GM21619 (cell line): ENCODE data around the gene EMP2.
"Not testable (repeated sequence)": the region's sequence is repeated elsewhere in the genome, so short reads cannot be mapped to it uniquely, and the experiment has no call there.

Source experiments
- ATAC-seq: cut with Tn5 transposase; IDR thresholded peaks from one replicate; pipeline ENCODE4 v1.9.1; 2021; ENCODE audit not compliant: unreplicated experiment

Gene EMP2

DNA sequence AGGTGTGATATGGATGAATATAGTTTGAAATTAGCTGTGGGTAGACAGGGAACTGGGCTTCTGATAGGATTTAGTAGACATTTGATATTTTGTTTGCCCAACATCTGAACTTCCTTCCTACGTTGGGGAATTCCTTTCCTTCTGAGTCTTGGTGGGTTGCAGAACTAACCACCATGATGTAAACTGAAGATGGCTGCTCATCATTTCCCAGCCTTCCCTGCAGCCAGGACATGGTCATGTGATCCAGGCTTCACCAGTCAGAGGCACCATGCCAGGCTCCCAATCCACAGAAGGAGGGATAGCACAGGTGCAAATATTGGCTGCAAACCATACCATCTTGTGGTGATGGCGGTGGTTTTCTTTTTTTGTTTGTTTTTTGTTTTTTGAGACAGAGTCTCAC is 57.4 kb downstream of the EMP2 start:
- ATAC-seq: no peak

- no peak for ATAC-seq
Observed at GRCh38 chr16:10521681-10522274, 58.6 kb downstream of the EMP2 start.

DNA sequence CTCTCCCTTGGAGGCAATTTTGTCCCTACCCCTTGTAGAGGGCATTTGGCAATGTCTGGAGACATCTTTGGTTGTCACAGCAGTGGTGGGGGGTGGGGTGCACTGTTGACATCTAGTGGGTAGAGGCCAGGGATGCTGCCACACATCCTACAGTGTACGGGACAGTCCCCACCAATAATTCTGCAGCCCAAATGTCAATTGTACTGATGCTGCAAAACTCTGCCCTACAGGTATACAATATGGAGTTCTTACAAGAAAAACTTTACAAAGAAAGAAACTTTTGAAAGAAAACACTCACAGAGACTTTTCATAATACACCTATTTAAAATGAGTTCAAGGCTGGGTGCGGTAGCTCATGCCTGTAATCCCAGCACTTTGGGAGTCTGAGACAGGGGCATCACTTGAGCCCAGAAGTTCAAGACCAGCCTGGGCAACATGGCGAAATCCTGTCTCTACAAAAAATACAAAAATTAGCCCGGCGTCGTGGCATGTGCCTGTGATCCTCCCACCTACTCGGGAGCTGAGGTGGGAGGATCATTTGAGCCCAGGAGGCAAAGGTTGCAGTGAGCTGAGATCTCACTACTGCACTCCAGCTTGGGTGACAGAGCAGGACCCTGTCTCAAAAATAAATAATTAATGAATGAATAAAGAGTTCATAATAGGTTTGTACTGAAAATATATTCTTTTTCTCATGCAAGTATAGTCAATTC is 59.4 kb downstream of the EMP2 start:
- no peak for ATAC-seq

DNA sequence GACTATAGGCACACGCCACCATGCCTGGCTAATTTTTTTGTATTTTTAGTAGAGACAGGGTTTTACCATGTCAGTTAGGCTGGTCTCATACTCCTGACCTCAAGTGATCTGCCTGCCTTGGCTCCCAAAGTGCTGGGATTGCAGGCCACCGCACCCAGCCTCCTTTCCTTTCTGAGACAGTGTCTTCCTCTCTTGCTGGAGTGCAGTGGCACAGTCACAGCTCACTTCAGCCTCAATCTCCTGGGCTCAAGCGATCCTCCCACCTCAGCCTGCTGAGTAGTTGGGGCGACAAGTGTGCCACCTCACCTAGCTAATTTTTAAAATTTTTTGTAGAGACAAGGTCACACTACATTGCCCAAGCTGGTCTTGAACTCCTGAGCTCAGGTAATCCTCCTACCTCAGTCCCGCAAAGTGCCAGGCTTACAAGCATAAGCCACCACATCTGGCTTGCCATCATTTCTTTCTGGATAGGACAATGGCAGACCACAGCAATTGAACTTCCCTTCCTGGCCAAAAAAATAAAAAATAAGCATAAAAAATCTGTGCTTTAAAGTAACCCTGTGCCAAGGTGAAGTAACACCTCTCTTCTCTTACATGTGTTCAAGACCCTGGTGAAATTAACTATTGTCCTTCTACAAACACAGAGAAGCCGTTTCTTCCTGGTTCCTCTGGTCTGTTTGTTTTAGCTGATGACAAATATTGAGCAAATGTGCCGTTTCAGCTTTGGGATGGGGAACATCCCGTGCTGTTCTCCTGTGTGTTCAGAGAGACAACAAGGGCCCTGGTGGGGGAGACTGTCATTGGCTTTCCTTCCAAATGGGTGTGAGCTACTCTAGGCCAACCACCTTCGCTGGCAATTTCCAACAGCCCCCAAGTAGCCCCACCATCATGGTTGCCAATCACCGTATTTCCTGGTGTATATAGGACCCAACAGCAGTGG is 60.2 kb downstream of the EMP2 start:
- ATAC-seq: no peak

- no peak for ATAC-seq
Observed at GRCh38 chr16:10519297-10519696, 61.1 kb downstream of the EMP2 start.

DNA sequence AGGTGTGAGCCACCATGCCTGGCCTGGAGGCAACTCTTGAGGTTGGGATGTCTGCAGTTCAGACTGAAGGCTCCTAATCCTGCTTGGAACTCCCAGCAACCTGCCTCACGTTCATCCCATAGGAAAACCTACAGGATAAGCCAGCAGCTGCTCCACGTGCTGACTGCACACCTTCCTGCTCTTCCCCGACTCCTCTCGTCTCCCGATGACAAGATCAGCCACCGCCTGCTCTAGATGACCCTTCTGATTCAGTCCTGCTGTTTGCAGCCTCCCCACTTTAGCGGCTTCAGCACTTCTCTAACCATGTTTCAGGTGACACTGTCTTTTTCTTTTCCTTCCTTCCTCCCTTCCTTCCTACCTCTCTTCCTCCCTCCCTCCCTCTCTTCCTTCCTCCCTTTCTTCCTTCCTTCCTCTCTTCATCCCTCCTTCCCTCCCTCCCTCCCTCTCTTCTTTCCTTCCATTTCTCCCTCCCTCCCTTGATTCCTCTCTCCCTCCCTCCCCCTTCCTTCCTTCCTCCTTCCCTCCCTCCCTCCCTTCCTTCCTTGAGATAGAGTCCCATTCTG is 61.8 kb downstream of the EMP2 start:
- no peak for ATAC-seq

GRCh38 chr16:10517868-10518267 is 62.5 kb downstream of the EMP2 start:
- no peak for ATAC-seq

DNA sequence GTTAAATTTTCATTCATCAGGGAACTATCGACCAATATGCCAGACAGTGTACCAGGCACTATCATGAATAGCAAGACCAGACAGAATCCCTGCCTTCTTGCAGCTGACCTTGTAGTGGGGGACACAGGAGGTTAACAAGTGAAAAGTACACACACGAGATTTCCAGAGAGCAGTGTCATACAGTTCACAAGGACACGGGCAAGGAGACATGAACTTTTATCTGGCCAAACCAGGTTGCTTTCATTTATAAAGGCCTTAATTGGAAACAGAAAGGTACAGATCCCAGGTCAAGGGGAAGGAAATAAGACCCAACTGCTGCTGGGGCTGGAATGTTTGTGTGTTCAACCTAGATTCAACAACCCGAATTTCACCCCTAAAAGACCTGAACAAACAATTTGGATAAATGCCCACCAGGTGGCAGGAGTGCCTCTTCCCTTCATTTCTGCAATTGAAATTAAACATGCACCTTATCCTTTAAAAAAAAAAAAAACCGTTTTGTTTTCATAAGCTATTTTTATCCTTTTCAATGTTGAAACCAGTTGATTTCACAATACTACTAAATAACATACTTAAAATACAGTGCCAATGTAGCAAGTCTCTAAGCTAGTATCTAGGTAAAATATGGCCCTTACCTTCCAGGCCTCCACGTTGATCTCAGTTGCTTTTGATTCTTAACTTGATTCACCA is 65.9 kb downstream of the EMP2 start:
- ATAC-seq: no peak

GRCh38 chr16:10511829-10512228 is 68.6 kb downstream of the EMP2 start:
- ATAC-seq: no peak

DNA sequence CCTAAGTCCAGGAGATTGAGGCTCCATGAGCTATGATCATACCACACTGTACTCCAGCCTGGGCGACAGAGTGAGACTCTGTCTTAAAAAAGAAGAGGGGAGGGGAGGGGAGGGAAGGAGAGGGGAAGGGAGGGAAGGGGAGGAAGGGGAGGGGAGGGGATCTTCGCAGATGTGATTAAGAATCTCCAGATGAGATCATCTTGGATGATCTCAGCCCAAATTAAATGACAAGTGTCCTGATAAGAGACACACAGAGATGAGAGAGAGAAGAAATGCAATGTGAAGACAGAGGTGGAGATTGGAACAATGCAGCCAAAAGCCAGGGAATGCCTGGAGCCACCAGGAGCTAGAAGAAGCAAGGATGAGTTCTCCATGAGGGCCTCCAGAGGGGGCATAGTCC is 70.1 kb downstream of the EMP2 start:
- no peak for ATAC-seq

DNA sequence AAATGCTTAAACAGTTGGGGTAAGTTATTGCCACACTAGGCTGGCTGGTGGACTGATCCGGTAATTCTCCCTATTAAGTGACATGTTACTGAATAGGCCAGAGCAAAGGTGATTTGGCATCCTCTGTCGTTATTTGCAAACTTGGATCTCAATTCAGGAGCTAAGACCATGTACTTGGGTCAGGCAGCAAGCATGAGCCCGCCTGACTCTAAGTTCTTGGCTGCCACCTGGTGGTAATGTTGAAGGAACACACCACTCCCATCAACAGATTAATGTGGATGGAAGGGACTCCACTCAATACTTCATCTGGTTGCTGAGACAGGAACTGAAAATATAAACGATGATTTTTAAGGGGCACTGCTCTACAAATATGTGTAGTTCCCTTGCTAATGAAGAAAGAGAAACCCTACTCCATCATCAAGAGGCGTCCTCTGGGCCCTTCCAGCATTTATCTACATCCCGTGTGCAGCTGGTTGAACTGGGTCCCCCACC is 70.8 kb downstream of the EMP2 start:
- peak; percentile 94 for ATAC-seq

- ATAC-seq: not testable (repeated sequence)
Observed at GRCh38 chr16:10505286-10505685, 75.1 kb downstream of the EMP2 start.

- ATAC-seq: no peak
Observed at GRCh38 chr16:10504404-10504885, 76.0 kb downstream of the EMP2 start.

DNA sequence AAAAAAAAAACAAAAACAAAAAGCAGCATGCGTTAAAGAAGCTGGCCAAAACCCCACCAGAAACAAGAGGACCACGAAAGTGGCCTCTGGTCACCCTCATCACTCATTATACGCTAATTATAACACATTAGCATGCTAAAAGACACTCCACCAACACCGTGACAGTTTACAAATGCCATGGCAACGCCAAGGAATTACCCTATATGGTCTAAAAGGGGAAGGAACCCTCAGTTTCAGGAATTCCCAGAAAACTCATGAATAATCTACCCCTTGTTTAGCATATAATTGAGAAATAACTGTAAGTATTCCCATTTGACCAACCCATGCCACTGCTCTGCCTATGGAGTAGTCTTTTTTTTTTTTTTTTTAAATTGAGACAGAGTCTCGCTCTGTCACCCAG is 77.6 kb downstream of the EMP2 start:
- ATAC-seq: no peak

GRCh38 chr16:10501016-10501607 is 79.3 kb downstream of the EMP2 start:
- no peak for ATAC-seq

GRCh38 chr16:10500582-10500981 is 79.8 kb downstream of the EMP2 start:
- no peak for ATAC-seq

DNA sequence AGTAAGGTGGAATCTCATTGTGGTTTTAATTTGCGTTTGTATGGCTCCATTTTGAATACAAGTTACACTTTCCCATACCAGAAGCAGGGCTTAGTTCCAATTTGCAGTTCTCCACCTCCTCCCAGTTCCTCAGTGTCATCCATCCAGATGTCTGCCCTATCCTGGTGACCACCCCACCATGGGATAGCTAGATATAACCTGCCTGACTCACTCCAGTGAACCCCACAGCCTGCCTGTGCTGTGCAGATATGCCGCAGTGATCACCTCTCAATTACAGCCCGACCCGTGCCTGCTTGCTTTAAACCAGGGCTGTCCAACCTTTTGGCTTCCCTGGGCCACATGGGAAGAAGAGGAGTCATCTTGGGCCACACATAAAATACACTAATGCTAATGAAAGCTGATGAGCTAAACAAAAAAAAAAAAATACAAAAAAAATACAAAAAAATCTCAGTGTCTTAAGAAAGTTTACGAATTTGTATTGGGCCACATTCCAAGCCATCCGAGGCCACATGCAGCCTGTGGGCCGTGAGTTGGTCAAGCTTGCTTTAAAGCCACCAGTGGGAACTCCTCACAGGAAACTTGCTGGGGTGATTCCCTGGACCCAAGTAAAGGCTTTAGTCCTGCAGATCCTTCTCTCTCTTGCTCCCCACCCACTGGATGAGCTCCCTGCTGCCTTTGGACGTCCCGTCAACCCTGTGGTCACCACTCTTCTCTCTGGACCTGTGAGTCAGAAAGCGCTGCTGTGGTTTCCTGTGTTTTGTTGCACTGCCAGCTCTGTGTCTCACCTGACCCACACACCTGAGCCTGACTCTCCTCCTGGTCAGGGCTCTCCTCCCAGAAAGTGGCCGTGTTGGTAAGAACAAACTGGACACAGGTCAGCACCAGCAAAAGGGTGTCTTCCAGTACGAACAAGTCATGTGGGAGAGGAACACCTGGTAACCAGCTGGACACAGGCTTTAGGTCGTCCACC is 83.0 kb downstream of the EMP2 start:
- no peak for ATAC-seq

GRCh38 chr16:10495031-10495345 is 85.4 kb downstream of the EMP2 start:
- ATAC-seq: no peak

- ATAC-seq: no peak
Observed at GRCh38 chr16:10494343-10495030, 85.9 kb downstream of the EMP2 start.
